K562 (cell line): ENCODE results near the gene UGP2. TPM values are rescaled to one million over a fixed set of nuclear protein-coding genes. Genes with fewer than 3 reads are reported as not detected.

Experiments
- ATAC-seq: fragments of 200-7000 bp; cut with Tn5 transposase; 3 replicates; pipeline ENCODE4 v1.9.1; 2020; ENCODE audit warnings: moderate library complexity
- BruUV-seq: library from RNA; stranded (reverse); fragments of 400-500 nt; replicated peaks from 2 replicates; lab custom pipeline; 2021; lab: Mats Ljungman, UMichigan
- CTCF ChIA-PET: fragments of 300-600 bp; formaldehyde crosslinking; extraction: SDS; loops from one replicate; lab custom pipeline; 2021; ENCODE audit warnings: low intra/inter-chr PET ratio; lab: Yijun Ruan, JAX
- POLR2A ChIA-PET: fragments of 300-600, 350-650 bp; sonication (Branson Sonifier 250); formaldehyde crosslinking; extraction: SDS; loops from one replicate; lab custom pipeline; 2021; ENCODE audit warnings: antibody characterized with exemption, inconsistent platforms; lab: Yijun Ruan, JAX
- DNase-seq, 4 experiments: peaks; one replicate each; pipeline versions ENCODE4 v3.0.0 to v3.0.0-alpha.2; 2011 to 2018; ENCODE audit warnings: low spot score in 3 of 4, mixed read lengths in 3 of 4; ENCODE audit errors: extremely low read depth in 1 of 4
- FAIRE-seq: peaks from 2 replicates; lab custom pipeline; 2011; peaks lifted over from hg19 to GRCh38; lab: Jason Lieb, UNC
- H2AFZ ChIP-seq: 2 replicates; pipeline ENCODE4 v1.6.0; 2011; ENCODE audit warnings: low read depth, low read length, control low read depth, inconsistent platforms
- H3K27ac ChIP-seq: fragments of 200-600 bp; 3 replicates; pipeline ENCODE4 v1.8.0; 2011; ENCODE audit warnings: low read depth, mild to moderate bottlenecking, control low read depth, inconsistent platforms, low read length, moderate library complexity, mixed read lengths; ENCODE audit errors: extremely low read depth
- H3K27me3 ChIP-seq, 2 experiments: fragments of 300-600 bp in 1 of 2; 2 replicates in 1 of 2; 3 replicates in 1 of 2; pipeline versions ENCODE4 v1.6.0 to v1.8.0; 2011; ENCODE audit warnings: inconsistent platforms in 2 of 2, low read length in 2 of 2, mild to moderate bottlenecking in 1 of 2, mixed read lengths in 1 of 2, moderate library complexity in 1 of 2; ENCODE audit not compliant: control insufficient read depth in 2 of 2, insufficient read depth in 2 of 2
- H3K36me3 ChIP-seq: fragments of 300-600 bp; 3 replicates; pipeline ENCODE4 v1.8.0; 2011; ENCODE audit warnings: mild to moderate bottlenecking, low read length, inconsistent platforms; ENCODE audit not compliant: control insufficient read depth, insufficient read depth
- H3K4me1 ChIP-seq, 2 experiments: fragments of 200-600 bp in 1 of 2; replicated peaks in 1 of 2; 2 replicates in 1 of 2; 3 replicates in 1 of 2; pipeline versions ENCODE4 v1.5.1 to v1.8.0; 2011; ENCODE audit warnings: inconsistent platforms in 2 of 2, low read length in 2 of 2, mild to moderate bottlenecking in 1 of 2, mixed read lengths in 1 of 2, moderate library complexity in 1 of 2; ENCODE audit not compliant: control insufficient read depth in 2 of 2, insufficient read depth in 2 of 2
- H3K4me2 ChIP-seq: 2 replicates; pipeline ENCODE4 v1.6.1; 2011; ENCODE audit warnings: low read length, control low read depth, inconsistent platforms, mixed read lengths; ENCODE audit not compliant: insufficient read depth
- H3K4me3 ChIP-seq: fragments of 200-600 bp; sonication (generic), shearing (Covaris generic); 2 replicates; pipeline ENCODE4 v1.5.1; 2016; ENCODE audit warnings: control low read depth, inconsistent platforms
- H3K79me2 ChIP-seq: fragments of 200-600 bp; 3 replicates; pipeline ENCODE4 v1.8.0; 2011; ENCODE audit warnings: low read length, inconsistent platforms; ENCODE audit not compliant: control insufficient read depth, insufficient read depth
- H3K9ac ChIP-seq, 2 experiments: 2 replicates each; pipeline versions ENCODE4 v1.6.0 to v1.6.1; 2011; ENCODE audit warnings: low read depth in 2 of 2, low read length in 2 of 2, control low read depth in 1 of 2, inconsistent platforms in 1 of 2, mild to moderate bottlenecking in 1 of 2, mixed read lengths in 1 of 2; ENCODE audit not compliant: insufficient read depth in 1 of 2
- H3K9me1 ChIP-seq: one replicate; pipeline ENCODE4 v1.6.0; 2011; ENCODE audit warnings: inconsistent platforms, mild to moderate bottlenecking, low read length, moderate library complexity; ENCODE audit not compliant: control insufficient read depth, insufficient read depth
- H3K9me3 ChIP-seq: replicated peaks from 2 replicates; pipeline ENCODE4 v1.5.1; 2011; ENCODE audit warnings: low read depth, low read length, inconsistent platforms; ENCODE audit not compliant: control insufficient read depth, insufficient read depth
- H4K20me1 ChIP-seq: replicated peaks from 2 replicates; pipeline ENCODE4 v1.6.1; 2011; ENCODE audit warnings: low read length, inconsistent platforms, mixed read lengths; ENCODE audit not compliant: control insufficient read depth, insufficient read depth
- SIN3A ChIP-seq, 2 experiments: fragments of 150-350 bp in 1 of 2; IDR thresholded peaks; 2 replicates each; pipeline ENCODE4 v1.6.1; 2011 to 2016; ENCODE audit warnings: borderline replicate concordance in 2 of 2, low read depth in 2 of 2, low read length in 2 of 2, mild to moderate bottlenecking in 2 of 2, moderate library complexity in 2 of 2; ENCODE audit not compliant: control insufficient read depth in 1 of 2
- ZNF3 ChIP-seq: fragments of 250-450 bp; sonication (Bioruptor Pico); IDR thresholded peaks from 2 replicates; pipeline ENCODE4 v1.5.0; 2021; ENCODE audit warnings: mild to moderate bottlenecking, moderate library complexity
- WGBS: fragments of 100-300 bp; shearing (Covaris generic); methylation state at CpG from one replicate; pipeline ENCODE4 v1.1.6; 2016; ENCODE audit warnings: low coverage, mixed read lengths; ENCODE audit not compliant: insufficient coverage; ENCODE audit errors: missing lambda C conversion rate; 5-methylcytosine and 5-hydroxymethylcytosine counted together
- in situ Hi-C: fragments of 300-500 bp; cut with MboI; formaldehyde crosslinking; loops from 4 replicates; pipeline ENCODE4 v1.15.0; 2018; ENCODE audit warnings: inconsistent platforms, mixed read lengths
- intact Hi-C: fragments of 100-400 bp; cut with micrococcal nuclease; formaldehyde crosslinking; loops from 2 replicates; pipeline ENCODE4 v1.14.2; 2022
- polyA plus RNA-seq, 8 experiments: library from polyadenylated mRNA; depleted of rRNA in 4 of 8; stranded (reverse) in 5 of 8; unstranded in 3 of 8; fragments of >200 nt; fragmentation: Nextera tagmentation in 2 of 8; fragmentation: Illumina TruSeq in 1 of 8; extraction: Ambion mirVana in 2 of 8; extraction: Trizol in 1 of 8; gene quantifications; 2 replicates each; pipeline versions ENCODE4 v1.2.1 to v1.2.3, GENCODE V29; 2011 to 2014; ENCODE audit warnings: inconsistent platforms in 1 of 8, missing spikeins in 1 of 8
- total RNA-seq, 7 experiments: library from RNA; depleted of rRNA in 6 of 7; stranded (reverse); fragments of >200 nt in 6 of 7; fragmentation: Illumina TruSeq in 2 of 7; extraction: Trizol in 2 of 7; gene quantifications; 2 replicates each; pipeline versions ENCODE4 v1.2.1 to v1.2.3, GENCODE V29; 2011 to 2021; ENCODE audit warnings: low replicate concordance in 1 of 7
- TF ChIP-seq, protein P1 (sequence below): fragments of 250-450 bp; sonication (Bioruptor Pico); IDR thresholded peaks from 2 replicates; pipeline ENCODE4 v1.4.0; 2020; ENCODE audit warnings: mild to moderate bottlenecking, moderate library complexity, borderline replicate concordance

Gene UGP2
- total and polyA plus RNA-seq, 9 of the 15 experiments (the other 6 are each of a cell fraction or from before 2014, with no cell fraction given) = 25.2 to 69.3 (median 58.9) TPM

- H3K79me2 ChIP-seq = no peaks in the 10 kb centered on the region
- no peak overlapping the region for H3K9ac ChIP-seq
- no peak overlapping the region for H2AFZ ChIP-seq
- in situ Hi-C loops = no loop called here
- intact Hi-C loops = no loop called here
- FAIRE-seq (peak; percentile 55), DNase-seq (no peak), ATAC-seq (no peak)
- no peak overlapping the region for H3K27ac ChIP-seq
- BruUV-seq = no TSS peak
- peaks cover 4% of the 10 kb centered on the region for H3K9me1 ChIP-seq
- no peak overlapping the region for H3K4me2 ChIP-seq
- no peaks in the 10 kb centered on the region for H3K4me1 ChIP-seq
- no peaks in the 10 kb centered on the region for H4K20me1 ChIP-seq
- peaks cover 20% of the 10 kb centered on the region for H3K36me3 ChIP-seq
- POLR2A ChIA-PET = interaction anchor here (1.0 to 1.2 kb wide), 2 partner anchors 11 to 15 kb away, joined by 3 to 5 read pairs; no protein-coding TSS in a partner anchor
- no peaks in the 10 kb centered on the region for H3K27me3 ChIP-seq
- TF ChIP-seq SIN3A (IDR thresholded peaks at IDR 0.05; ENCODE audit: borderline replicate concordance in 2 of 2, control insufficient read depth in 1 of 2, low read depth in 2 of 2, low read length in 2 of 2) = no peak
- no peak for TF ChIP-seq ZNF3 (CRISPR knock-in tag)
- TF ChIP-seq, protein P1, sequence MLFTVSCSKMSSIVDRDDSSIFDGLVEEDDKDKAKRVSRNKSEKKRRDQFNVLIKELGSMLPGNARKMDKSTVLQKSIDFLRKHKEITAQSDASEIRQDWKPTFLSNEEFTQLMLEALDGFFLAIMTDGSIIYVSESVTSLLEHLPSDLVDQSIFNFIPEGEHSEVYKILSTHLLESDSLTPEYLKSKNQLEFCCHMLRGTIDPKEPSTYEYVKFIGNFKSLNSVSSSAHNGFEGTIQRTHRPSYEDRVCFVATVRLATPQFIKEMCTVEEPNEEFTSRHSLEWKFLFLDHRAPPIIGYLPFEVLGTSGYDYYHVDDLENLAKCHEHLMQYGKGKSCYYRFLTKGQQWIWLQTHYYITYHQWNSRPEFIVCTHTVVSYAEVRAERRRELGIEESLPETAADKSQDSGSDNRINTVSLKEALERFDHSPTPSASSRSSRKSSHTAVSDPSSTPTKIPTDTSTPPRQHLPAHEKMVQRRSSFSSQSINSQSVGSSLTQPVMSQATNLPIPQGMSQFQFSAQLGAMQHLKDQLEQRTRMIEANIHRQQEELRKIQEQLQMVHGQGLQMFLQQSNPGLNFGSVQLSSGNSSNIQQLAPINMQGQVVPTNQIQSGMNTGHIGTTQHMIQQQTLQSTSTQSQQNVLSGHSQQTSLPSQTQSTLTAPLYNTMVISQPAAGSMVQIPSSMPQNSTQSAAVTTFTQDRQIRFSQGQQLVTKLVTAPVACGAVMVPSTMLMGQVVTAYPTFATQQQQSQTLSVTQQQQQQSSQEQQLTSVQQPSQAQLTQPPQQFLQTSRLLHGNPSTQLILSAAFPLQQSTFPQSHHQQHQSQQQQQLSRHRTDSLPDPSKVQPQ = no peak
- TF ChIP-seq, all 486 proteins: peak for 0
- WGBS = 86% methylated on average over 1 of the region's 1 CpG
- Histone ChIP-seq H3K9me3 (no peaks in the 10 kb centered on the region), H3K4me3 (no peak overlapping the region)
- CTCF ChIA-PET = no interaction called here
Measured at GRCh38 chr2:63875131-63875527, 33.4 kb downstream of the UGP2 start.
